Panc1 (cell line): ENCODE results near the gene FAM120B. TPM values are rescaled to one million over a fixed set of nuclear protein-coding genes. Genes with fewer than 3 reads are reported as not detected.

ENCODE experiments used
- ATAC-seq: fragments of 200-7000 bp; cut with Tn5 transposase; 2 replicates; pipeline ENCODE4 v1.9.1; 2020; ENCODE audit warnings: mild to moderate bottlenecking, moderate library complexity
- BruUV-seq: library from RNA; stranded (reverse); fragments of 400-500 nt; replicated peaks from 2 replicates; lab custom pipeline; 2021; lab: Mats Ljungman, UMichigan
- CTCF ChIA-PET: fragments of 300-600 bp; sonication (Branson Sonifier 250); formaldehyde crosslinking; loops from one replicate; lab custom pipeline; 2022; ENCODE audit warnings: antibody characterized with exemption; lab: Charles Lee
- POLR2A ChIA-PET: fragments of 300-600 bp; sonication (Branson Sonifier 250); formaldehyde crosslinking; loops from one replicate; lab custom pipeline; 2022; ENCODE audit warnings: antibody characterized with exemption; lab: Charles Lee
- DNase-seq: peaks from one replicate; pipeline ENCODE4 v3.0.0-alpha.2; 2010; ENCODE audit warnings: low read depth, low spot score
- H3K27ac ChIP-seq: 2 replicates; pipeline ENCODE4 v1.5.1; 2011; ENCODE audit warnings: mild to moderate bottlenecking, low read length, inconsistent platforms
- H3K27me3 ChIP-seq: fragments of 200-500 bp; sonication (Bioruptor generic); 2 replicates; pipeline ENCODE4 v1.6.0; 2014; ENCODE audit warnings: low read length, inconsistent platforms; ENCODE audit not compliant: control insufficient read depth, insufficient read depth
- H3K36me3 ChIP-seq: fragments of 200-500 bp; sonication (Bioruptor generic); 2 replicates; pipeline ENCODE4 v1.5.1; 2014; ENCODE audit warnings: inconsistent platforms, mild to moderate bottlenecking, low read length, moderate library complexity; ENCODE audit not compliant: control insufficient read depth, insufficient read depth
- H3K4me1 ChIP-seq: 2 replicates; pipeline ENCODE4 v1.5.1; 2011; ENCODE audit warnings: inconsistent platforms, mild to moderate bottlenecking, low read length, moderate library complexity; ENCODE audit not compliant: control insufficient read depth, insufficient read depth
- H3K4me3 ChIP-seq, 2 experiments: 2 replicates each; pipeline ENCODE4 v1.5.1; 2011 to 2012; ENCODE audit warnings: low read depth in 2 of 2, low read length in 2 of 2, mild to moderate bottlenecking in 2 of 2, inconsistent platforms in 1 of 2, moderate library complexity in 1 of 2
- H3K9me3 ChIP-seq: fragments of 200-500 bp; sonication (Bioruptor generic); 2 replicates; pipeline ENCODE4 v1.5.1; 2014; ENCODE audit warnings: low read depth, mild to moderate bottlenecking, inconsistent platforms, low read length, moderate library complexity; ENCODE audit not compliant: control insufficient read depth, insufficient read depth
- POLR2AphosphoS5 ChIP-seq: IDR thresholded peaks from 2 replicates; pipeline ENCODE4 v1.6.1; 2012; ENCODE audit warnings: mild to moderate bottlenecking, low read depth, low read length, moderate library complexity
- SIN3A ChIP-seq: IDR thresholded peaks from 2 replicates; pipeline ENCODE4 v1.6.1; 2012; ENCODE audit warnings: low read depth, mild to moderate bottlenecking, low read length, moderate library complexity, borderline replicate concordance; ENCODE audit not compliant: insufficient read depth
- TCF7L2 ChIP-seq: IDR thresholded peaks from 2 replicates; pipeline ENCODE4 v1.6.1; 2011; ENCODE audit warnings: mild to moderate bottlenecking, low read depth, low read length, inconsistent platforms
- in situ Hi-C: cut with HindIII; loops from 2 replicates; pipeline ENCODE4 v1.10.0; 2016; ENCODE audit warnings: low sequenced_read_pairs, low pct_unique_long_range_greater_than_20kb
- intact Hi-C: fragments of 100-400 bp; cut with micrococcal nuclease; formaldehyde crosslinking; loops from one replicate; pipeline ENCODE4 v1.10.0; 2022; ENCODE audit not compliant: unreplicated experiment
- total RNA-seq: library from RNA; stranded (reverse); gene quantifications from one replicate; pipeline ENCODE4 v1.2.1, GENCODE V29; 2021; ENCODE audit not compliant: unreplicated experiment
- TF ChIP-seq, protein P1 (sequence below), 2 experiments: IDR thresholded peaks; 2 replicates each; pipeline ENCODE4 v1.6.1; 2011 to 2012; ENCODE audit warnings: low read depth in 2 of 2, control low read depth in 1 of 2, low read length in 1 of 2, mild to moderate bottlenecking in 1 of 2, moderate library complexity in 1 of 2; ENCODE audit not compliant: insufficient read depth in 1 of 2
- TF ChIP-seq, protein P2 (sequence below): fragments of 450-650 bp; IDR thresholded peaks from 2 replicates; pipeline ENCODE4 v1.5.1; 2017; ENCODE audit warnings: mild to moderate bottlenecking

The FAM120B gene
- total RNA-seq, 1 experiment from 2014 or later = 38.0 TPM

DNA sequence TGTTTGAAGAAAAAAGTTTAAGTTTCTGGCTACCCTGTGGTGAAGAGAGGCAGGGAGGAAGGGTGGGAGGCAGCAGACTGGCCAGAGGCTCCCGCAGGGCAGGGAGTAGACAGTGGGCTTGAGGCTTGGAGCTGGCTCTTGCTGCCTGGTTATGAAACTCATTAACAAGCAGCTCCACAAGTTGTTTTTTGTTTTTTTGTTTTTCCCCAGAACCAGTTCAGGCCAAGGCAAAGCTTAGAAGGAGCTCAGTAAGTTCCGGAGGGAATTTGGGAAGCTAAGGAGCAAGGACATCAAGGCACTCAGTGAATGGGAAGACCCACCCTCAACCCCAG, 19.7 kb upstream of the FAM120B start:
- Histone ChIP-seq H3K27ac (no peak overlapping the region), H3K27me3 (peaks cover 8% of the 10 kb centered on the region; the same call in 1 of the 2 replicates), H3K4me3 (no peak overlapping the region), H3K36me3 (no peaks in the 10 kb centered on the region), H3K9me3 (no peaks in the 10 kb centered on the region), H3K4me1 (peaks cover under 1% of the 10 kb centered on the region; the same call in 1 of the 2 replicates)
- CTCF ChIA-PET = no interaction called here
- TF ChIP-seq TCF7L2 = no peak
- no peak for TF ChIP-seq POLR2AphosphoS5
- TF ChIP-seq, protein P1, sequence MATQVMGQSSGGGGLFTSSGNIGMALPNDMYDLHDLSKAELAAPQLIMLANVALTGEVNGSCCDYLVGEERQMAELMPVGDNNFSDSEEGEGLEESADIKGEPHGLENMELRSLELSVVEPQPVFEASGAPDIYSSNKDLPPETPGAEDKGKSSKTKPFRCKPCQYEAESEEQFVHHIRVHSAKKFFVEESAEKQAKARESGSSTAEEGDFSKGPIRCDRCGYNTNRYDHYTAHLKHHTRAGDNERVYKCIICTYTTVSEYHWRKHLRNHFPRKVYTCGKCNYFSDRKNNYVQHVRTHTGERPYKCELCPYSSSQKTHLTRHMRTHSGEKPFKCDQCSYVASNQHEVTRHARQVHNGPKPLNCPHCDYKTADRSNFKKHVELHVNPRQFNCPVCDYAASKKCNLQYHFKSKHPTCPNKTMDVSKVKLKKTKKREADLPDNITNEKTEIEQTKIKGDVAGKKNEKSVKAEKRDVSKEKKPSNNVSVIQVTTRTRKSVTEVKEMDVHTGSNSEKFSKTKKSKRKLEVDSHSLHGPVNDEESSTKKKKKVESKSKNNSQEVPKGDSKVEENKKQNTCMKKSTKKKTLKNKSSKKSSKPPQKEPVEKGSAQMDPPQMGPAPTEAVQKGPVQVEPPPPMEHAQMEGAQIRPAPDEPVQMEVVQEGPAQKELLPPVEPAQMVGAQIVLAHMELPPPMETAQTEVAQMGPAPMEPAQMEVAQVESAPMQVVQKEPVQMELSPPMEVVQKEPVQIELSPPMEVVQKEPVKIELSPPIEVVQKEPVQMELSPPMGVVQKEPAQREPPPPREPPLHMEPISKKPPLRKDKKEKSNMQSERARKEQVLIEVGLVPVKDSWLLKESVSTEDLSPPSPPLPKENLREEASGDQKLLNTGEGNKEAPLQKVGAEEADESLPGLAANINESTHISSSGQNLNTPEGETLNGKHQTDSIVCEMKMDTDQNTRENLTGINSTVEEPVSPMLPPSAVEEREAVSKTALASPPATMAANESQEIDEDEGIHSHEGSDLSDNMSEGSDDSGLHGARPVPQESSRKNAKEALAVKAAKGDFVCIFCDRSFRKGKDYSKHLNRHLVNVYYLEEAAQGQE (IDR thresholded peaks at IDR 0.05; ENCODE audit: insufficient read depth in 1 of 2, low read depth in 2 of 2, low read length in 1 of 2) = no peak
- no peak for TF ChIP-seq SIN3A
- TF ChIP-seq, protein P2, sequence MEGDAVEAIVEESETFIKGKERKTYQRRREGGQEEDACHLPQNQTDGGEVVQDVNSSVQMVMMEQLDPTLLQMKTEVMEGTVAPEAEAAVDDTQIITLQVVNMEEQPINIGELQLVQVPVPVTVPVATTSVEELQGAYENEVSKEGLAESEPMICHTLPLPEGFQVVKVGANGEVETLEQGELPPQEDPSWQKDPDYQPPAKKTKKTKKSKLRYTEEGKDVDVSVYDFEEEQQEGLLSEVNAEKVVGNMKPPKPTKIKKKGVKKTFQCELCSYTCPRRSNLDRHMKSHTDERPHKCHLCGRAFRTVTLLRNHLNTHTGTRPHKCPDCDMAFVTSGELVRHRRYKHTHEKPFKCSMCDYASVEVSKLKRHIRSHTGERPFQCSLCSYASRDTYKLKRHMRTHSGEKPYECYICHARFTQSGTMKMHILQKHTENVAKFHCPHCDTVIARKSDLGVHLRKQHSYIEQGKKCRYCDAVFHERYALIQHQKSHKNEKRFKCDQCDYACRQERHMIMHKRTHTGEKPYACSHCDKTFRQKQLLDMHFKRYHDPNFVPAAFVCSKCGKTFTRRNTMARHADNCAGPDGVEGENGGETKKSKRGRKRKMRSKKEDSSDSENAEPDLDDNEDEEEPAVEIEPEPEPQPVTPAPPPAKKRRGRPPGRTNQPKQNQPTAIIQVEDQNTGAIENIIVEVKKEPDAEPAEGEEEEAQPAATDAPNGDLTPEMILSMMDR = no peak
- intact Hi-C loops = no loop called here
- no peak for DNase-seq
- no peak for ATAC-seq
- in situ Hi-C loops = no loop called here
- POLR2A ChIA-PET = no interaction called here
- BruUV-seq = no TSS peak

DNA sequence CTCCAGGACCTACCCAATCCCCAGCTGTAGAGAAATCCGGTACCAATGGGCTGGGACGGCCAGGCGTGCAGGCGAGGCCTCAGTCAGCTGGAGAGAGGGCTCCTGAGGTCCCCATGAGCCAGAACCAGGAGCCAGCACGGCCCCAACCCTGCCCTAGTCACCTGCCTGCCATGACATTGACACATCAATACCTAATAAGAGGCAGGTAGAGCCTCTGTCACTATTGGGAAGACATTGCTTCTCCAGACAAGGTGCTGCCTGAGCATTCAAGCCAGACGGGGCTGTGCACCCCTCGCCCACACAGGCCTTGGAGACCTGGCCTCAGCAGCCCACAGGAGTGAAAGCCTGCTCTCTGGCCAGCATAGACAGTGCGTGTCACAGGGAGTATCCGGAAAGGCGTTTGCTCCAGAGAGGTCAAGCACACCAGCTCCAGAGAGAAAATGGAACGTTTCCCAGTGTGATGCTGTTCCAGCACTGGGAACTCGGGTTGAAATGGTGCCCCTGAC, 19.1 kb upstream of the FAM120B start:
- H3K27me3 ChIP-seq = peaks cover 11% of the 10 kb centered on the region
- DNase-seq (no peak), ATAC-seq (no peak)
- TF ChIP-seq SIN3A (no peak), POLR2AphosphoS5 (no peak), TCF7L2 (no peak)
- TF ChIP-seq, protein P2 = no peak
- TF ChIP-seq, protein P1 (IDR thresholded peaks at IDR 0.05; ENCODE audit: insufficient read depth in 1 of 2, low read depth in 2 of 2, low read length in 1 of 2) = no peak
- no peaks in the 10 kb centered on the region for H3K9me3 ChIP-seq
- H3K27ac ChIP-seq = no peak overlapping the region
- ChIA-PET CTCF (no interaction called here), POLR2A (no interaction called here)
- BruUV-seq = no TSS peak
- H3K36me3 ChIP-seq = no peaks in the 10 kb centered on the region
- peaks cover 6% of the 10 kb centered on the region for H3K4me1 ChIP-seq
- intact Hi-C loops (no loop called here), in situ Hi-C loops (no loop called here)
- H3K4me3 ChIP-seq = no peak overlapping the region
